GM19438 (cell line): ENCODE measurements around the gene ST3GAL6.

Source experiments
- ATAC-seq: cut with Tn5 transposase; IDR thresholded peaks from one replicate; pipeline ENCODE4 v1.9.1; 2021; ENCODE audit warnings: low read depth; ENCODE audit not compliant: unreplicated experiment

The ST3GAL6 gene

DNA sequence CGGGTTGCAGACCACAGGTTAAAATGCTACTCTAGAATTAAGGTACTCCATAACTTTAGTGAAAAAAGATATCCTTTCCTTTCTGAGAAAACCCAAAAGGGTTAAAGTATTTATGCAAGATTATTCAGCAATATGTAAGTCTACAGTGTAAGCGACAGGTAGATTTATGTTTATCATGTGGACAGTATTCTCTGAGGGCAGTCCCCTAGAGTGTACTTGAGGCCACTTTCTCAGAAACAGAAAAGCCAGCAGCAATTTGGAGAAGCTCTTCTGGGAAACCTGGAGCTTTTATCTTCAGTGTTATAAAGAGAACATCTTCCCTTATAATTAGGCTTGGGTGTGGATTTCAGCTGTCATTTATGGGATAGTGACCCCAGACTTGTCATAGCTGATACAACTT is 8.9 kb downstream of the ST3GAL6 start:
- no peak for ATAC-seq

DNA sequence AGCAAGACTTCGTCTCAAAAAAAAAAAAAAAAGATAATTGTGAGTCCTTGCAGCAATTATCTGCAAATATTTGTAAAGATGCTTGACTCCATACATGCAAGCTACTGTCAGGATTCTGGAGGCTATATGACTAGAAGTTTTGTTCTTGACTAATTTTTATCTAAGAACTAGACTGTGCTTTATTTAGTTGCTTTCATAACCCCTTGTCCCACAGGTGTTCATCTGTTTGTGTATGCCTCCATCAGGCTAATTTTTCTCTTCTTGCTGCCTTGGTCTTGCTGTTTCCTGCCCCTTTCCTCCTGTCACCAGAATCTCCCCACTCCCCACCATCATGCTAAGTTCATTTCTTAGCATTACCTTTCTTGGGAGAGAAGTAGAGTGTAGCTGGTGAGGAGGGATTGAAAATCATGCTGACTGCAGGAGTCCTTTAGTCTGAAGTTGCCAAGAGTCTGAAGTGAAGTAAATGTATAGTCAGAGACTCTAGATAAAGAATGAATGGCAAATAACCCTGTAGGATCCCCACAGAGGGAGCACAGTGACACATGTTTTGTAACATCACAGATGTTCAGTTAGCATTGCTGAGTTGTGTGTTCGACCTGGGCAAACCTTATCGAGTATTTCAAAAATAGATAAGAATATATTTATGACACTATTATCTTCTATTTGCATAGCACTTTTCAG is 12.5 kb downstream of the ST3GAL6 start:
- no peak for ATAC-seq

DNA sequence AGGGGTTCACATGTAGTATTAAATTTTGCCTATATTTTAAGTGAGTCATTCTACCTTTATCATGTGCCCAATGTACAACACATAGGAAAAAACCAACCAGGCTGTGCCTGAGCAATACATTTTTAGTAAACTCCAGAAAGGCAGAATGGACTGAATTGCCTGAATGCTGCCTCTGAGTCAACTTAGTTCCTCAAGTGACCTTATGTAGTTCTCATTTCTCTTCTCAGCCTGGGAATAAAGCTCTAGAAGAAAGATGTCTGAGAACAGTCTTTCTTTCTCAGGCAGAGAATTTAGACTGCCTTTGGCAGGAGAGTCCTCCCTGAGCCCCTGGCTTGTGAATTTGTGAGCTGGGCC is 13.0 kb downstream of the ST3GAL6 start:
- ATAC-seq = no peak

DNA sequence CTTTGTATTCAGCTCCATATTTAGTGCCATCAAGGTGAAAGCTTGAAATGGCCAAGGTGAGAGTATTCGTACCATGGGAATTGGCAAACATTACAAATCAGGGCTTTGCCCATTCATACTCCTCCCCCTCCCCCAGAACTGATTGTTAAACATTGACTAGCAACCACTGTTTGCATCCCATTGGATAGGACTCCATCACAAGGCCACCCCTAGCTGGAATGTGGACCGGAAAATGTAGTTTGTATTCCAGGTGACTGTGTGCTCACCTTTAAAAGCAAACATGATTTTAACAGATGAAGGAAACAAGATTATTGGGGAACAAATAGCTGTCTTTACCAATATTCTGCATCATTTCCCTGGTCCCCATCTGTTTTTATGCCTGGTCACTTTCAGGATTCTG is 14.1 kb downstream of the ST3GAL6 start:
- ATAC-seq = no peak

DNA sequence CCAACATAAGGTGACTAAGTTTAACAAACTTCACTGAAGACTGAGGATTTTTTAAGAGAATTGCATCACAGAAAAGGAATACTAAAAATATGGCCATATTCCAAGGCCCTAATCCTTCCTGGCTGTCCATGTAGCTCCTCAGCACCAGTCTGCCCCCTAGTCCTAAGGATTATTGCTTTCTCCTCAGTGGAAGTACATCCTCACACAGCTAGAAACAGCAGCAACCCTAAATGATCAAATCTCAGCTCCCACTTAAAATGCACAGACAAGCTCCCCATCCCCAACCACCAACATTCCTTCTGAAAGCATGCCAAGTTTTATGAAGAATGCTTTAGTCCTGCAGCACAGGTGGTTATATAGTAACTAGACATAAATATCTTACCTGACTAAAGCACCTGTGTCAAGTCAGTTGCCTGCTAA is 14.7 kb downstream of the ST3GAL6 start:
- ATAC-seq = no peak

DNA sequence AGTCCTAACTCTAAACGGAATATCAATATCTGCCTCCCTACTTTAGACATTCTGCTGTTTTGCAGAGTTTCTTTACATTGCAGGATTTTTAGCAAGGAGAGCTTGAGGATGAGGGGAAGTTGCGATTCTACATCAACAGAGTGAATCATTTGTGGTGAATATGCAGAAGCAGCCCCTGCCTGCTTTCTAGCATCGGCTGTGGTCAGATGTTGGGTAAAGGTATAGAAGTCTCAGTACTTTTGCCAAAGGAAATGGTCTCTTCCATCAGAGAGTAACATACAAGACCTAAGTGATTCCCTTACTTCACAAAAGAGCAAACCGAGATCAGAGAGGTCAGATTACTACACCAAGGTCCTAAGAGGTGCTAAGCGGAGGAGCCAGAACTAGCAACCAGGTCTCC is 15.2 kb downstream of the ST3GAL6 start:
- no peak for ATAC-seq

DNA sequence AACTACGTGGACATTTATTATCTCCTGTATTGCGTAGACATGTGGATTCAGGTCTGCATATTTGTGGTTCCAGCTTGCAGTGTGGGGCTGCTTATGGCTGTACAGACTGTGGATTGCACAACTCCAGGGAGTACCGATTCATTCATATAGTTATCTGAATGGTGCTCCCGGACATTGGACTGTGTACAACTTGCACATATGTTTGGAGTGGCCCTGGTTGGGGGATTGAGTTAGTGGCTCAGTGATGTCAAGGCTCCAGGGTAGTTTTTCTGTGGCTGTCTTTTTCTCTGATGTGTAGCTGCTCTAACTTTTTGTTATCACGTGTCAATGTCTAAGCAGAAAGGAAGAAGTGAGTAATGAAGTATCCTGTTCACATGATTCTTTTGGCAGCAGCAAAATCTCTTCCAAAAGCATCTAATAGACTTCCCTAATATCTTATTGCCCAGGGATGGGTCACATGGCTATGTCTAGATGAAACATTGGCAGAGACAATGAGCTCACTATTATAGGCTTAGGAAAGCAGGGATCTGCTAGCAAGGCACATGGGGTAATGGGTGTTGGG is 15.8 kb downstream of the ST3GAL6 start:
- no peak for ATAC-seq

DNA sequence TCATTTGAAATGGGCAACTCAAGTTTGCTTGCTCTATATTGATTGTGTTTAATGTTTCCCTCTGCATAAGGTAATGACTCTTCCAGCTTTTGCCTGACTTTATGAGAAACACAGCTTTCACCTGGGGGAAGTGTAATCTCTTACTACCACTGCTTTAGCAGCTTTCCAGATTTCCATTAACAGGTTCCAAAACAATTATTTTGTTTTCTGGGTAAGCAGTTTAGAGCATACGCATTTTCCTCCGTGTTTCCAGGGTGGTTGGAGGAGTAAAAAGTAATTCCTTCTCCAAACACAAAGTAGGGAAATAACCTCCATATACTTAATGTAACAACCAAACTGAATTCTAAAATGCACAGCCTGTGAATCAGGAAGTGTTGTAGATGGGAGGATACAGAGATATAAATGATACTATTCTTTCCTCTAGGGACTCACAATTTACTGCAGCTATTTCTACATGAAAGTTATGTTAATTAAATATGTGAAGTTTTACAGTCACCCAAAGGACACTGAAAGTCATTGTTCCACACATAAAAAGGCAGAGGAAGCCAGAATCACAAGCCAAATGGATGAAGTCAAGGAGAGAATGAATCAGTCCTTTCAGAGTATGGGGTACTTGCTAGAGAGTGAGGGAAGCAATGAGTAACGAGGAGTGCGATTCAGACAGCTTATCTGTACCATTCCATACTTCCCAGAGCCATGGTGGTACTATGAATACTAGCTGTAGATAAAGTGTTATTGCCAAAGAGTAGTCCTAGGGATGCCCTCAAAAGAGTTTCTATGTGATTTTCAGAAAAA is 16.6 kb downstream of the ST3GAL6 start:
- ATAC-seq = no peak

DNA sequence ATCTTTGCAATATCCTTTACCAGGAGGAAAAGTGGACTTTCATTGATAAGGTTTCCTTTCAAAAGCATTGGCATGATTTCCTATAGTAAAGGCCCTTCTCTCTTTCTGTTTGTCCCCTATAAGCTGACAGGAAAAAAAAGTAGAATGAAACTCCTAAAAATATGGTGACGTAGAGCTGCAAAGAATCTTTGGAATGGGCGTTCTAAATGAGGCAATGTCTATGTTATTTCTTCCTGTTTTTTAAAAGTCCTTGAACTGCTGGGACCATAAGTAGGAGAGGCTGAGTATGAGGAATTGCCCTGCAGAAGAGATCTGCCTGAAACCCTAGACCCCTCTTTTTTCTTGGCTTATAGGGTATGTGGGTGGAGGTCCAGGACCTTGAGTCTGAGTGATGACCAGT is 17.2 kb downstream of the ST3GAL6 start:
- ATAC-seq = no peak

DNA sequence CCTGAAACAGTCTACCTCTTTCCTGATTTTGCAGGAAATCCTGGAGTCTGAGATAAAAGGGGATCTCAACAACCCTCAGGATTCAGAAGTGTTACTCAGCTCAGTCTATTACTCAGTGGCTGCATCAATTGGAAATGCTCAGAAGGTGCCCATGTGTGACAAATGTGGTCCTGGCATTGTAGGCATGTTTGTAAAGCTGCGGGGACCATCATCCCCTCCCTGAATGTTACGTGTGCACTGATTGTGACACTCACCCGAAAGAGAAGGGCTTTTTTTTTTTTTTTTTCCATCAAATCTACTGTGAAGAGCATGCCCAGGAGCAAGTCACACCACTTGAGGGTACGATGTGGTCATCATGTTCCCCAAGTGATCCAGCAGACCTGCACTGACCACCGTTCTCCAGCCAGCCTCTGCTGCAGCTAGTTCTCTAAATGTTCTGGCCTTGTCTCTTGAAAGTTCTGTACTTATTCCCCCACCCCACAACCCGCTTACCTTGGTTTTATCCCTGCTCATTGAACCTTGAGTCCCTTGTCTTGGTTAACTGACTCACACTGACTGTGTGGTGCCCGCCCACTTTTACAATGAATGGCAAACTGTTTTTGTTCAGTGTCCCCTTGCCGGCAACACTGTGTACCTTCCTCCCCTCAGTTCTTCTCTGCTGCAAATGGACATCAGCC is 19.8 kb downstream of the ST3GAL6 start:
- ATAC-seq = no peak

DNA sequence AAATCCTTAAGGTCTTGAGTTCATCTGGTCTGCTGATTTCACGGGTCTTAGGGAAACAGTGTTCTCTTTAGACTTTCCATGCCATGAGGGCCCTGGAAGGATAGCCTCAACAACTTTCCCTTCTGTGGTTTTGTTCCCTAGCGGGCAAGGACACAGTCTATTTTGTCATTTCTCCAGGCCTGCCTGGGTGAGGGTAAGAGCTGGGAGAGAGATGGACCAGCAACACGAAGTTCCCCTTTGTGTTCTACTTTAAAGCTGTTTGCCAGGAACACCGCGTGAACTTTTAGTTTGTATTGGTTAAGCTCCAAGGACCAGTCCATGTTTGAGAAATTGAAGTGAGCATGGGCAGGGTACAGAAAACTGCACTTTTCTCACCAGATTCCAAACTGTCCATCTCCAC is 20.9 kb downstream of the ST3GAL6 start:
- no peak for ATAC-seq

DNA sequence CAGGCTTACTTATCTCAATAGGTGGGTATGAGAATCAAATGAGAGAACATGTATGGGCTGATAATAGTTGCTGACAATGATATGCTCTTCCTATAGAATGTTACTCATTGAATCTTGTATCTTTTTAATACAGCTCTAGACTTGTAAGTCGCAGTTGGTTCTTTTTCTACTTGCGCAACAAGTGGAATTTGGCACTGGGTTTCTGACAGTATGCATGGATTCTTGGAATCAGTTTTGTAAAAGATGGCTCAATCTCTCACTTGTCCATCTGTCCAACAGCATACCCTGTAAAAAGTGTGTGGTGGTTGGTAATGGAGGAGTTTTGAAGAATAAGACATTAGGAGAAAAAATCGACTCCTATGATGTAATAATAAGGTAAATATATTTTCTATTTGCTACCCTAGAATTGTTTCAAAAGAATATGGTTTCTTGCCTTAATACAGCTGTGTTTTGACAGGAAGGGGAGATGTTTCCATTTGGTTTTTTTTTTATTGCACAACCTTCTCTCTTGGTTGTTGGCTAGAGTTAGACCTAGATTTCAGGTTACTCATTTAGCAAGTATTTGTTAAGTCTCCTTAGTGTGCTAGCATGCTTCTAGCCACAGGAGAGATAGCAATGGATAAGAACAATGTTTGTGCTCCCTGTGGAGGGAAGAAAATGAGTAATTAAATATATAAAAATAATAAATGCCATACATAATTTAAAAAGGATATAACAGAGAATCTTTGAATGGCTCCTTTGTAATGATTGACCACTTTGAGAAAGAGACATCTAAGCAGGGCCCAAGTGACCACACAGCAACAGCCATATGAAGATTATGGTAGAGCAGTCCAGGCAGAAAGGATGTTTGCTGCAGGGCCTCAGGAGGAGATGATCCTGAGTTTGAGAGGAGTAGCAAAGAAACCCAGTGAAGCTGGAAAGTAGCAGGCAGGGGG is 21.8 kb downstream of the ST3GAL6 start:
- ATAC-seq = no peak

DNA sequence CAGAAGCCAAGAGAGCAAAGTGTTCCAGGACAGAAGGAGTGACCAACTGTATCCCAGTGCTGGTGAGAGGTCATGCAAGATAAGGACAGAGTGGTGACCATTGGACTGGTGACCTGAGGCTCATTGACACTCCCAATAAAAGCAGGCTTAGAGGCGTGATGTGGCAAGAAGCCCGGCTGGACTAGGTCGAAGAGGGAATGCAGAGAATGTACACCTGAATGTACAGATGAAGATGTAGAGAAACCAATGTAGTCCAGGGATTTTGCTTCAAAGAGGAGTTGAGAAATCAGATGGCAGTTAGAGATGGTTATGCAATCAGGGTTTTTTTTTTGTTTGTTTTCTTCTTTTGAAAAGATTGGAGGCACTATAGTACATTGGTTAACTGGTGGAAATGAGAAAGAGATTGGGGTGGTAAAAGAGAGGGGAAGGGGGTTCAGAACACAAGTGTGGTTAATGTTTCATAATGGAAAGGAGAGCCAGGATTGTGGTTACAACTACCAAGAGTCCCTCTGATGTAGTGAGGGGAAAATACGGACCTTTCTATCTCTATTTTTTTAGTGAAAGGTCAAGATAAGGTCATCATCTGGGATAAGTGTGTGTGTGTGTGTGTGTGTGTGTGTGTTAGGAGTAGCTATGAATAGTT is 23.3 kb downstream of the ST3GAL6 start:
- no peak for ATAC-seq

DNA sequence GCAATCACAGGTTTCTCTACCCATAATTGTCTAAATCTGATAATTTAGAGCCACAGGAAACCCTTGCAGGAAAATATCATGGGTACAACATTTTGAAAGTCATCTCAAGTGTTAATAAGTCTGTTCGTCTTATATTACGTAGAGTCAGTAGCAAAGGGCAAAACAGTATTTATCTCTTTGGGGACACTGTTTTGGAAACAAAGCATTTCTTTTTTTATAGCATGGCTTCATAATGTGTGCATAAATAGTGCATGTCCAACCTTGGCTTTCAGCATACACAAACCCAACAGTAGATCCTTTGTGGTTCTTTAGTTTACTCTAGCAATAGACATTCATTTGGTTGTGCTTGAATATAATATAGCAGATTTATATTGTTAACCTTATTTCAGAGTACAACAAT is 24.0 kb downstream of the ST3GAL6 start:
- ATAC-seq = no peak

DNA sequence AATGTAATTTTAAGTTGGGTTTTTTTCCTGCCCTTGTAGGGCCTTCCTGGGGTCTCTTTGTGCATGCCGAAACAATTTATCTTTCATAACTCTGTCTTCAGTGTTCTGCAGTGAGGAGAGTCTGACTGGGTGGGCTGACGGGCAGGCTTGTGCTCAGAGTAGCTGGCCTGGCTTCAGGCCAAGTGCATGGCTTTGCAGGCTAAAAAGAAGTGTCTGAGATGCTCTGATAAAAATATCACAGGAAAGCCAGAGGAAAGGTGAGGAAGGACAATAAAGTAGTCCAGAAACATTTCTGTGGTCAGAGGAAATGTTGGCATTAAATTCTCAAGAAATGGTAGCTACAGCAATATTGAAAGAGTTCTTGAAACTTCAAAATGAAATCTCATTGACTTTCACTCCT is 25.5 kb downstream of the ST3GAL6 start:
- no peak for ATAC-seq

DNA sequence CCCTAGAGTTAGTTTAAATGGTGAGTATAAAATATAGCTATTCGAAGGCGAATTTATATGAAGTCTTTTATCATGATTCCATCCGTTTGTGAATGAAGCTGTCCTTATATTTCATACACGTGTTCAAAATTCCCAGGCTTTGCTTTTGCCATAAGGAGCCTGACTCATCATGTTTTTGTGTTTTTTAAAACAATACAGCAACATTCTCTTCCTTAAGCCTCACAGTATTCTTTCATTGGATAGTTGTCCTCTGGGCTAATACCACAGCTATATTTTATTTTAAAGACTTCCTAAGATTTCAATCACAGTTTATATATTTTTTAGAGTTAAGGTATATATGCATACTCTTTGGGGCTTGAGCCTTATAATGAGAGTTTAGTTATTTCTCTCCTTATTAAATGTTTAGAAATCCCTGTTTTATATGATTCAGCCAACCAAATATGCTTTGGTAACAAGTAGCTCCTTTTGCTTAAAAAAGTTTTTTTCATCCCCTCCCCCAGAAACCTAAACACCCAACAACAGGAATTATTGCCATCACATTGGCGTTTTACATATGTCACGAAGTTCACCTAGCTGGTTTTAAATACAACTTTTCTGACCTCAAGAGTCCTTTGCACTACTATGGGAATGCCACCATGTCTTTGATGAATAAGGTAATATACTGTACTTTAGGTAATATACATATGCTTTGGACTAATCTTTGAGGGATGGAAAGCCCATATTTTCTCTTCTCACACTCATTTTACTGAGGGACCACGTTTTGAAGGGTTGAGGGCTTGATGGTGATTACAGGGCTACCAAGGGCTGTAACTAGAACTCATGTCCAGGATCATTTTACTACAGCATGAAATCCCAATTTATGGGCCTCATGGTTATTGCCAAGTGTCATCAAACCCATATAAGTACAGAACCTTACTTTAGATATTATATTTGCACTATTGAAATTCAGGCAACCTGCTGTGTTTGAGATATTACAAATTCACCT is 28.5 kb downstream of the ST3GAL6 start:
- ATAC-seq = no peak

DNA sequence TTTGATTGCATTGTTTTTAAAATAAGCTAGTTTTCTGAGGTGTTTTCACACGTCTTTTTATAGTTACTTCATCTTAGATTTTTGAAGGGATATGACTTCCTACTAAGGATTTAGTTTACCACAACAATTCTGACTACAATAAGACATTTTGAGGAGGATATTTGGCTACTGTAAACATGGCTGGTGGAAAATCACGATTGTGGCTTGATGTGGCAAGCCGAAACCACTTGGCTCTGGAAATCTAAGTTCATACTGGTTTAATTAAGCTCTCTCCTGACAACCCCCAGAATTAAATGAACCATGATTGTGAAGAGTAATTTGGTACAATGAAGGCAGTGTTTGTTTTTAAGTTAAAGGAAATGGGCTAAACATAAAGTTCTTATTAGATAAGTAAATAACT is 30.8 kb downstream of the ST3GAL6 start:
- ATAC-seq = no peak

DNA sequence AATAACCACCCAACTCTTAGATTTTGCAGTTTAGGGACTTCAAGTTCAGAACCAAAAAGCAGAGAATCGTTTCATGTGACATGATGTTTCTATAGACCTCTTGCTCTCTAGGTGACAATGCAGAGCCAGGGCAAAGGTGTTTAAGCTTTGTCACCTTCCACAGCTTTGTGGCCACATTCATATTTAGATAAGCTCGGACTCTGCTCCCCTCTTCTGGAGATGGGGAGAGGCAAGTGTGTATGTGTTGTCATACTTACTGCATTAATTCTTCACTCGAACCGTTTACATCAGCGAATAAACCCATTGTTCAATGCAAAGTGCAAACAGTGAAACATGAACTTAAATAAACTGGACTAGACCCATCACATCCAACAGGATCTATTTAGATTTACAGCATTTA is 33.2 kb downstream of the ST3GAL6 start:
- no peak for ATAC-seq

DNA sequence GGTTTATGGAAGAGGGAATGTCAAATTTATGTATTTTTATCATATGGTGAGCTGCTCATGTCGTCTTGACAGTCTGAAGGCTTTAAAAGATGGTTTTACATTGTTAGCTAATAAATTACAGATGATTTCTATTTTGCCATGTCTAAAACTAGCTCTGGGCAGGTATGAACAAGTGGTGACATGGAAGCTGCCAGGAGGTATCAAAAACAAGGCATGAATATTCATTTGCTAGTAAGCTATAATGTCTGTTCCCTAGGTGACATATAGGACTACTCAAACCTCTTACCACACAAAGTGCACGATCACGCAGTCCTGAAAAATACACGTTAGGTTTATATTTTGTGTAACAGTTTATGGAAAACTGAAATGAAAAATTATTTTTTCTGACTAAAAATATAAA is 34.8 kb downstream of the ST3GAL6 start:
- no peak for ATAC-seq
